Upper lobe of left lung (tissue), 6 donors: ENCODE results near the gene UGT1A8. TPM values are rescaled to one million over a fixed set of nuclear protein-coding genes. Genes with fewer than 3 reads are reported as not detected.

ENCODE experiments used
- ATAC-seq, 2 donors: fragments of 200-7000 bp; cut with Tn5 transposase; one replicate each; pipeline ENCODE4 v1.9.1; 2022; ENCODE audit warnings: mild to moderate bottlenecking in 2 of 2, moderate library complexity in 2 of 2; ENCODE audit not compliant: low FRiP score in 2 of 2
- DNase-seq, 2 donors: peaks; one replicate each; pipeline ENCODE4 v3.0.0-alpha.2; 2019 to 2020
- H3K27ac ChIP-seq, 4 donors: fragments of 200-600 bp; sonication (generic); one replicate each; pipeline ENCODE4 v1.5.1; 2016 to 2019
- H3K27me3 ChIP-seq, 4 donors: fragments of 200-600 bp; sonication (generic); one replicate each; pipeline ENCODE4 v1.5.1; 2017 to 2019
- H3K36me3 ChIP-seq, 4 donors: fragments of 200-600 bp; sonication (generic); one replicate each; pipeline ENCODE4 v1.5.1; 2016 to 2019
- H3K4me1 ChIP-seq, 4 donors: fragments of 200-600 bp; sonication (generic); one replicate each; pipeline ENCODE4 v1.5.1; 2018 to 2019
- H3K4me3 ChIP-seq, 4 donors: fragments of 200-600 bp; sonication (generic); one replicate each; pipeline ENCODE4 v1.5.1; 2017 to 2019; ENCODE audit warnings: mild to moderate bottlenecking in 2 of 4, moderate library complexity in 1 of 4
- H3K9me3 ChIP-seq, 4 donors: fragments of 200-600 bp; sonication (generic); one replicate each; pipeline ENCODE4 v1.5.1; 2018 to 2019
- EP300 ChIP-seq, 4 donors: sonication (generic); formaldehyde crosslinking; IDR thresholded peaks; one replicate each; pipeline ENCODE4 v1.5.1; 2017; ENCODE audit warnings: antibody characterized with exemption in 4 of 4, control low read depth in 2 of 4
- POLR2A ChIP-seq, 4 donors: fragments of 450-650 bp; IDR thresholded peaks; one replicate each; pipeline ENCODE4 v1.5.1; 2016 to 2017; ENCODE audit warnings: antibody characterized with exemption in 4 of 4, mild to moderate bottlenecking in 2 of 4
- POLR2AphosphoS5 ChIP-seq, 2 donors: sonication (generic); formaldehyde crosslinking; IDR thresholded peaks; one replicate each; pipeline ENCODE4 v1.5.1; 2017; ENCODE audit warnings: antibody characterized with exemption in 2 of 2
- WGBS, 2 donors: methylation state at CpG; one replicate each; pipeline ENCODE4 v1.1.5; 2017 to 2018; 5-methylcytosine and 5-hydroxymethylcytosine counted together
- total RNA-seq, 6 donors: library from RNA; depleted of rRNA in 4 of 6; stranded (reverse); fragments of >200 nt in 4 of 6; gene quantifications; one replicate each; pipeline versions ENCODE4 v1.1.0 to v1.2.1, GENCODE V29; 2016 to 2021
- TF ChIP-seq, protein P1 (sequence below), 6 experiments: fragments of 450-650 bp in 4 of 6; fragments of 200-600 bp in 2 of 6; sonication (generic) in 2 of 6; IDR thresholded peaks; one replicate each; pipeline ENCODE4 v1.5.1; 2016 to 2019; ENCODE audit warnings: antibody characterized with exemption in 6 of 6
- donor health status: DM: no; HTN: no; CAD: no; lungs with moderate emphysema.
- donor health status: DM: no; HTN: yes; CAD: no; lungs with severe emphysema.

UGT1A8 gene
- total RNA-seq, 6 donors from 2014 or later = not detected

GRCh38 chr2:233798335-233799086 is 181.1 kb downstream of the UGT1A8 start:
- 80 to 84% methylated on average over 12 to 14 of the region's 14 CpGs for WGBS, 2 donors
- no peaks in the 10 kb centered on the region for H3K9me3 ChIP-seq
- ATAC-seq = no peak
- no peaks in the 10 kb centered on the region for H3K27me3 ChIP-seq
- H3K36me3 ChIP-seq = no peaks in the 10 kb centered on the region
- H3K27ac ChIP-seq = no peak overlapping the region
- no peak for DNase-seq
- no peaks in the 10 kb centered on the region for H3K4me1 ChIP-seq
- H3K4me3 ChIP-seq = no peak overlapping the region
- no peak for TF ChIP-seq EP300 (IDR thresholded peaks at IDR 0.05)
- TF ChIP-seq POLR2AphosphoS5 (IDR thresholded peaks at IDR 0.05) = no peak
- TF ChIP-seq, protein P1, sequence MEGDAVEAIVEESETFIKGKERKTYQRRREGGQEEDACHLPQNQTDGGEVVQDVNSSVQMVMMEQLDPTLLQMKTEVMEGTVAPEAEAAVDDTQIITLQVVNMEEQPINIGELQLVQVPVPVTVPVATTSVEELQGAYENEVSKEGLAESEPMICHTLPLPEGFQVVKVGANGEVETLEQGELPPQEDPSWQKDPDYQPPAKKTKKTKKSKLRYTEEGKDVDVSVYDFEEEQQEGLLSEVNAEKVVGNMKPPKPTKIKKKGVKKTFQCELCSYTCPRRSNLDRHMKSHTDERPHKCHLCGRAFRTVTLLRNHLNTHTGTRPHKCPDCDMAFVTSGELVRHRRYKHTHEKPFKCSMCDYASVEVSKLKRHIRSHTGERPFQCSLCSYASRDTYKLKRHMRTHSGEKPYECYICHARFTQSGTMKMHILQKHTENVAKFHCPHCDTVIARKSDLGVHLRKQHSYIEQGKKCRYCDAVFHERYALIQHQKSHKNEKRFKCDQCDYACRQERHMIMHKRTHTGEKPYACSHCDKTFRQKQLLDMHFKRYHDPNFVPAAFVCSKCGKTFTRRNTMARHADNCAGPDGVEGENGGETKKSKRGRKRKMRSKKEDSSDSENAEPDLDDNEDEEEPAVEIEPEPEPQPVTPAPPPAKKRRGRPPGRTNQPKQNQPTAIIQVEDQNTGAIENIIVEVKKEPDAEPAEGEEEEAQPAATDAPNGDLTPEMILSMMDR (IDR thresholded peaks at IDR 0.05) = no peak
- no peak for TF ChIP-seq POLR2A (IDR thresholded peaks at IDR 0.05)

GRCh38 chr2:233799087-233799665 is 181.7 kb downstream of the UGT1A8 start:
- peak in 1 of 2 donors; percentile 8 for DNase-seq
- H3K4me3 ChIP-seq = no peak overlapping the region
- H3K27ac ChIP-seq = no peak overlapping the region
- no peaks in the 10 kb centered on the region for H3K27me3 ChIP-seq
- 60 to 65% methylated on average over 6 to 7 of the region's 7 CpGs for WGBS, 2 donors
- TF ChIP-seq EP300 (IDR thresholded peaks at IDR 0.05) = no peak
- TF ChIP-seq POLR2A (IDR thresholded peaks at IDR 0.05) = no peak
- no peak for TF ChIP-seq POLR2AphosphoS5 (IDR thresholded peaks at IDR 0.05)
- TF ChIP-seq, protein P1 (IDR thresholded peaks at IDR 0.05) = no peak
- H3K4me1 ChIP-seq = no peaks in the 10 kb centered on the region
- ATAC-seq = no peak
- no peaks in the 10 kb centered on the region for H3K36me3 ChIP-seq
- H3K9me3 ChIP-seq = no peaks in the 10 kb centered on the region

GRCh38 chr2:233799716-233800115 is 182.3 kb downstream of the UGT1A8 start:
- Histone ChIP-seq H3K9me3 (no peaks in the 10 kb centered on the region), H3K27me3 (no peaks in the 10 kb centered on the region), H3K27ac (no peak overlapping the region), H3K4me3 (no peak overlapping the region), H3K36me3 (no peaks in the 10 kb centered on the region), H3K4me1 (no peaks in the 10 kb centered on the region)
- TF ChIP-seq EP300 (IDR thresholded peaks at IDR 0.05) = no peak
- no peak for TF ChIP-seq POLR2A (IDR thresholded peaks at IDR 0.05)
- no peak for TF ChIP-seq POLR2AphosphoS5 (IDR thresholded peaks at IDR 0.05)
- TF ChIP-seq, protein P1 (IDR thresholded peaks at IDR 0.05) = no peak
- WGBS, 2 donors = 43 to 46% methylated on average over 4 to 5 of the region's 5 CpGs
- no peak for DNase-seq
- no peak for ATAC-seq

DNA sequence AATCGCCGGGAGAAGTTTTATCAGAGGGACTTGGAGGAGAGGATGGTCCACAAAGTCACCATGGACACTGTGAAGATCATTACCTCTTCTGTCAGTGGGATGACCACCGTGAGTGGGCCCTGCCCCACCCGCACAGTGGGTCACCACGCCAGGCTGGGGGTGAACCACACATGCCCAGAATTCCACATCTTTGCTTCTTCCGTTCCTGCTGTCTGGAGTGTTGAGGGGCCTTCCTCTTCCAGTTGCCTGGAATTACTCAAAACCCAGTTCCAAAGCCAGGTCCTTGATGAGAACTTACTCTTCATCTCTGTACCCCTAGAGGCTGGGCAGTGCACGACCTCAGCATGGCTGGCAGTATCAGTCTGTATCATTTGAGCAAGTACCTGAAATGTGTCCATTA is 182.8 kb downstream of the UGT1A8 start:
- WGBS, 2 donors = 87 to 91% methylated on average over 4 to 7 of the region's 7 CpGs
- TF ChIP-seq POLR2AphosphoS5 (IDR thresholded peaks at IDR 0.05) = no peak
- TF ChIP-seq POLR2A (IDR thresholded peaks at IDR 0.05) = no peak
- TF ChIP-seq EP300 (IDR thresholded peaks at IDR 0.05) = no peak
- TF ChIP-seq, protein P1 (IDR thresholded peaks at IDR 0.05) = no peak
- no peaks in the 10 kb centered on the region for H3K27me3 ChIP-seq
- H3K4me1 ChIP-seq = no peaks in the 10 kb centered on the region
- H3K4me3 ChIP-seq = no peak overlapping the region
- H3K27ac ChIP-seq = no peak overlapping the region
- ATAC-seq = no peak
- H3K36me3 ChIP-seq = no peaks in the 10 kb centered on the region
- no peaks in the 10 kb centered on the region for H3K9me3 ChIP-seq
- no peak for DNase-seq
